HG02610 (cell line): ENCODE results near the gene ARSB.
A peak's percentile ranks its signal among the peaks of the same experiment; 100 is the strongest.
"Not testable (repeated sequence)": the region's sequence is repeated elsewhere in the genome, so short reads cannot be mapped to it uniquely, and the experiment has no call there.

Experiments used
- ATAC-seq: cut with Tn5 transposase; IDR thresholded peaks from one replicate; pipeline ENCODE4 v1.9.1; 2021; ENCODE audit warnings: mild to moderate bottlenecking, moderate library complexity; ENCODE audit not compliant: unreplicated experiment

The ARSB gene

GRCh38 chr5:78997090-78997489 lies 12.0 kb upstream of the ARSB start:
- no peak for ATAC-seq

- ATAC-seq: no peak
Measured at GRCh38 chr5:78995521-78996007, 10.5 kb upstream of the ARSB start.

- ATAC-seq: no peak
Measured at GRCh38 chr5:78993165-78993564, 8.1 kb upstream of the ARSB start.

GRCh38 chr5:78992146-78992545 lies 7.0 kb upstream of the ARSB start:
- ATAC-seq: no peak

- no peak for ATAC-seq
Measured at GRCh38 chr5:78989080-78989479, 4.0 kb upstream of the ARSB start.

- peak; percentile 72 for ATAC-seq
Measured at GRCh38 chr5:78985725-78986223, 664 bp upstream of the ARSB start.

- peak; percentile 49 for ATAC-seq
Measured at GRCh38 chr5:78984439-78985115, 533 bp downstream of the ARSB start.

GRCh38 chr5:78983601-78984438 lies 1.3 kb downstream of the ARSB start:
- ATAC-seq: no peak

- not testable (repeated sequence) for ATAC-seq
Measured at GRCh38 chr5:78983194-78983593, 1.9 kb downstream of the ARSB start.

GRCh38 chr5:78979909-78980308 lies 5.2 kb downstream of the ARSB start:
- ATAC-seq: peak; percentile 24

- ATAC-seq: no peak
Measured at GRCh38 chr5:78979117-78979742, 5.9 kb downstream of the ARSB start.

- no peak for ATAC-seq
Measured at GRCh38 chr5:78975035-78975434, 10.1 kb downstream of the ARSB start.

- no peak for ATAC-seq
Measured at GRCh38 chr5:78974601-78975000, 10.5 kb downstream of the ARSB start.

GRCh38 chr5:78974011-78974410 lies 11.1 kb downstream of the ARSB start:
- no peak for ATAC-seq

GRCh38 chr5:78972654-78973428 lies 12.3 kb downstream of the ARSB start:
- ATAC-seq: no peak

GRCh38 chr5:78971998-78972397 lies 13.1 kb downstream of the ARSB start:
- no peak for ATAC-seq

- no peak for ATAC-seq
Measured at GRCh38 chr5:78968781-78969180, 16.3 kb downstream of the ARSB start.

- ATAC-seq: no peak
Measured at GRCh38 chr5:78964889-78965288, 20.2 kb downstream of the ARSB start.

GRCh38 chr5:78961743-78962142 lies 23.4 kb downstream of the ARSB start:
- ATAC-seq: no peak

- no peak for ATAC-seq
Measured at GRCh38 chr5:78959767-78960166, 25.3 kb downstream of the ARSB start.
